NCI-H2081 treated with DMSO at 0.1 percent for 48 hours (cell line): ENCODE results near the gene TM4SF1.
"Not testable (repeated sequence)": the region's sequence is repeated elsewhere in the genome, so short reads cannot be mapped to it uniquely, and the experiment has no call there.

Experiments used
- DNase-seq: peaks from one replicate; lab custom pipeline; 2025; lab: John Stamatoyannopoulos, UW

The TM4SF1 gene

DNA sequence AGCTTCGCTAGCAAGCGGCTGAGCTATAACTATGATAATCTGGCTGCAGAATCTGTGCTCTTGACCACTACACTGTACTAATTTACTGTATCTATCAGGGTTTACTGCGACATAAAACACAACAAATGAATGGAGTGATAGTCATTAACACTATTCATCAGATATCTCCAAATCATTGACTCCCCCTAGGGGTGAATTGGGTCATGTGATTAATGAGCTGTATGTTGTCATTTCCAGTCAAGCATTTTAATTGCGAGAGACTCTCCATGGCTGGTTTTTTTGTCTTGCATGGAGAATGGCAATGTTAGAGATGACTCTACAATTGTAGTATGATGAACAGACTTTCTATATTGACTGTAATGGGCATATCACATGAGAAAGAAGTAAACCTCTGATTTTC is 33.5 kb downstream of the TM4SF1 start:
- DNase-seq: no peak

DNA sequence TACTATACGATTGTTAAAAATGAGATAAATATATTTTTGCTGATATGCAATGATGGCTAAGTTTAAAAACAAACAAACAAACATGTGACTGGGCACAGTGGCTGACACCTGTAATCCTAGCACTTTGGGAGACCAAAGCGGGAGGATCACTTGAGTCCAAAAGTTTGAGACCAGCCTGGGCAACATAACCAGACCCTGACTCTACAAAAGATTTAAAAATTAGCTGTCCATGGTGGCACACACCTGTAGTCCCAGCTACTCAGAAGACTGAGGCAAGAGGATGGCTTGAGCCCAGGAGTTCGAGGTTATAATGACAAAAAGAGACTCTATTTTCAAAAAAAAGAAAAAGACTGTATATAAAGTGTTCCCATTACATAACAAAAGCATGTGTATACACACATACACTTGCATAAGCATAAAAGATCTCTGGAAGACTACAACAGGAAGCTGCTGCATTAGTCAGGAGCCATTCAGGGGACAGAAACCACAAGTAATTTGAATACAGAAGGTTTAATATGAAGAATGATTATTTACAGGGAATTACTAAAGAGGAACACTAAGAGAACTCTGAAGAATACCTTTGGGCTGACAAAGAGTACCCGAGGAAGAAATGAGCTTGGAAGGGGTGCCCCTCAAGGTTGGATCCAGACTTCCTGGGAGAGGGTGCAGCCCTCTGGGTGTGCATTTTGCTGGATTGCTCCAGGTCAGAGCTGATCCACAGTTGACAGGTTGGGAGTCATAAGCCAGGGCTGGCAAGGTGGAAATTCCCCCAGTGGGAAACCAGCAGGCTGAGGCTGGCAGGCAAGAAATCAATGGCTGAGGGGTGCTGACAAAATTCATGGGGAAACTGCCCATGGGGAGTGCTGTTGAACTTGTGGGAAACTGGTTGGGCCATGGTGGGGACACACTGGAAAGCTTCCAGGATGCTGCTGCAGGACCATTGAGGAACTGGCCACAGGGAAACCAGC is 34.8 kb downstream of the TM4SF1 start:
- DNase-seq: no peak

- peak; percentile 99 for DNase-seq
These were observed 37.0 kb downstream of the TM4SF1 start for GRCh38 chr3:149340310-149340933.

DNA sequence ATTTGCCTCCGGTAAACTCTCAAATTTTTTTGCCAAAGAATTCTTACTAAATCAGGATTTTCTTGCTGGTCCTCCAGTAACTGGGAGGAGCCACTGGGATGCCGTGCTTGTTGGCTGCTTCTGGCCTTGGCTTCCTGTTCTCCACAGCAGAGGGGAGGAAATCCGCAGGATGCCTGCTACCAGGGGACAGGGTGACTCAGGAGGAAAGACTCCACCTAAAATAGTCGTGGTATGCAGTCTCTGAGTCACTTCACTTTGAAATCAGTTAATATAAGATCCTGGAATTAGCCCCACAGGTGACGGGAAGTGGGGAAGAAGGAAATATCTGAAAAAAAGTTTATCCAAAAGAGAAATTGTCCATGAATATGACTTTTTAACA is 37.5 kb downstream of the TM4SF1 start:
- DNase-seq: peak; percentile 91

DNA sequence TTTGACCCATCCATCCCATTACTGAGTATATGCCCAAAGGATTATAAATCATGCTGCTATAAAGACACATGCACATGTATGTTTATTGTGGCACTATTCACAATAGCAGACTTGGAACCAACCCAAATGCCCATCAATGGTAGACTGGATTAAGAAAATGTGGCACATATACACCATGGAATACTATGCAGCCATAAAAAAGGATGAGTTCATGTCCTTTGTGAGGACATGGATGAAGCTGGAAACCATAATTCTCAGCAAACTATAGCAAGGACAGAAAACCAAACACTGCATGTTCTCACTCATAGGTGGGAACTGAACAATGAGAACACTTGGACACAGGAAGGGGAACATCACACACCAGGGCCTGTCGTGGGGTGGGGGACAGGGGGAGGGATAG is 40.0 kb downstream of the TM4SF1 start:
- DNase-seq: not testable (repeated sequence)

GRCh38 chr3:149336925-149337324 is 40.5 kb downstream of the TM4SF1 start:
- no peak for DNase-seq

GRCh38 chr3:149333176-149333859 is 44.1 kb downstream of the TM4SF1 start, which contains the start of gene TM4SF18:
Gene TM4SF18 (minus strand): TSS chr3:149333636. CDS start chr3:149333382, 254 bp downstream.
- DNase-seq: no peak

- DNase-seq: no peak
These were observed 44.7 kb downstream of the TM4SF1 start for GRCh38 chr3:149332771-149333170.

- DNase-seq: no peak
These were observed 45.2 kb downstream of the TM4SF1 start for GRCh38 chr3:149332227-149332765.

DNA sequence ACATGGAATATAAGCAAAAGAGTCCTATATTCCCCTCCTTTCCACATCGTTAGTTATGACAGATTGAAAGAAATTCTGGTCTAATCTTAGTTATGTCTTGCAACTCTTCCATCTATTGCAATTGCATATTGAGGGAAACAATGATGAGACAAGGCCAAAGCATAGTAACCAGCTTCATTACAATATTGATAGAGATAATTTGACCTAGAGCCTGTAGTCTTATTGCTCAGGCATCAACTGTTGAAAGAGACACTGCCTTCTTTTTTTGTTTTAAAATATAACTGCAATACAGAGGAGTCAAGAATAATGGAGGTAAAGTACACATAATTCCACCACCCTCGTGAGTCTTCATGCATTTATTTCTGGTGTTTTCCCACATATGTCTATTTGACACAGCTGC is 46.1 kb downstream of the TM4SF1 start:
- DNase-seq: no peak

GRCh38 chr3:149330609-149331331 is 46.7 kb downstream of the TM4SF1 start:
- DNase-seq: no peak

GRCh38 chr3:149327156-149327555 is 50.3 kb downstream of the TM4SF1 start:
- DNase-seq: no peak

DNA sequence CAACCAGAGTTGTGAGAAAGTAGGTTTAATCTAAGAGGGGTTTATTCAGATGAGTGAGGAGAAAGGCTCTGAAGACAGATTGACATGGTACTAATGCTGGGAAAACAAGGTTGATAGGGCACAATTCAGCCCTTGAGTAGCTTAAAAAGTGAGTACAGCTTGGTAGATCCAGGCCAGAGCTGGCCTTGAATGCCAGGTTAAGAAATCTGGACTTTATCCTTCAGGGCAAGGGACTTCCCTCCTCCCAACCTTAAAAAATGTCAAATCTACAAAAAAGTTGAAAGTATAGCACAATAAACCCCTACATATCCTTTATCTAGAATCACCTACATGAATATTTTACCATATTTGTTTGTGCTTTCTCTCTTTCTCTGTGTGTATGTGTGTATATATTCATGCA is 51.9 kb downstream of the TM4SF1 start:
- no peak for DNase-seq

DNA sequence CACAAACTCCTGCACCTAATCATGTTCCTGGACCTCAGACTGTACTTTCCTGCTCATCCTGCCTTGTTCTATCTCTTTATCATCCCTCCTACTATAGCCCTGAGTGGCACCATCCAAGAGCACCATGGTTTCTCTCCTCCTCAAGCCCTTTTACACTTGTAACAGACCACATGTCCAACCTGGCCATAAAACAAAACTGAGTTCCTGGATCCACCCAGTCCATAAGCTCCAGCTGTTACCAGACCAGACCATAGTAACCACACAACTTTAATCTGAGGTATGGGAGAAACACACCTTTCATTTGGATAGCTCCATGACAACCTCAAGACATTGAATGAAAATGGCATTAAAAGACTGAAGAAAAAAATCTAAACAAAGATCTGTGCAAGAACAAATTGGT is 53.1 kb downstream of the TM4SF1 start:
- DNase-seq: no peak

DNA sequence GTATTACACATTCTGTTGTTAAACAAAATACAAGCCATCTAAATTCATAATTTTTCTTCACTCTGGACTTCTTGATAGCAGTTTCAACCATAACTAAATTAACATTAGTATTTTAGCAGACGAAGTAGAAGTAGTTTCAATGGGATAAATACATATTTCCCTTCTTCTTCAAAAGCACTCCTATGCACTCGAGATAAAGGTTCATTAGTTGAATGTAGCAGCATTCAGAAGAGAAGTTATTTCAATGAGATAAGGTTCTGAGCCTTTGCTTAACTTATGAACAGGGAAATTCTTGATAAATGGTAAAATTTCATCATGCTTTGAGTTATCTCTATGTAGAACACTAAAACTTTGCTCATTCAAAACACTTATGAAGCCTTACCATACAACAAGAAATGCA is 55.8 kb downstream of the TM4SF1 start:
- no peak for DNase-seq

DNA sequence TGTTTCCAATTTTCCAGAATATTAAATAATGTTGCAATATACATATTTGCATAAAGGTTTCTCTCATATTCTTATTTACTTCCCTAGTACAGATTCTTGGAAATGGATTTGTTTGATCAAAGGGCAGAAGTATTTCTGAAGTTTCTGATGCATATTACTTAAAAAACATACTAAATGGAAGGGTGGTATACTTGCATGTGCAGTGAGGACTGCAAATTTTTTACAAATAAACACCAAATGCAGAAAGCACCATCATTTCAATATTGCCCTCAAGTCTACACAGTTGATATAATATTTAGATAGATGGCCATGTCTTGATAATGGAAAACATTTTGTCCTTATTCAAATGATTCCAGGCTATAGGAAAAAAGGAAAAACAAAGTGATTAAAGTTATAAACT is 56.3 kb downstream of the TM4SF1 start:
- no peak for DNase-seq

GRCh38 chr3:149319750-149320149 is 57.7 kb downstream of the TM4SF1 start:
- DNase-seq: no peak
